GM10266 (cell line): ENCODE measurements around the gene RNPEPL1.
"Not testable (repeated sequence)": the region's sequence is repeated elsewhere in the genome, so short reads cannot be mapped to it uniquely, and the experiment has no call there.

Experiments
- DNase-seq: peaks from one replicate; pipeline ENCODE4 v3.0.0; 2012; ENCODE audit errors: extremely low spot score
- TF ChIP-seq, protein P1 (sequence below): IDR thresholded peaks from 2 replicates; pipeline ENCODE4 v1.5.1; 2012; ENCODE audit warnings: mild to moderate bottlenecking, low read depth; ENCODE audit not compliant: control insufficient read depth, insufficient read depth; ENCODE audit errors: missing control alignments

RNPEPL1 gene, protein sequence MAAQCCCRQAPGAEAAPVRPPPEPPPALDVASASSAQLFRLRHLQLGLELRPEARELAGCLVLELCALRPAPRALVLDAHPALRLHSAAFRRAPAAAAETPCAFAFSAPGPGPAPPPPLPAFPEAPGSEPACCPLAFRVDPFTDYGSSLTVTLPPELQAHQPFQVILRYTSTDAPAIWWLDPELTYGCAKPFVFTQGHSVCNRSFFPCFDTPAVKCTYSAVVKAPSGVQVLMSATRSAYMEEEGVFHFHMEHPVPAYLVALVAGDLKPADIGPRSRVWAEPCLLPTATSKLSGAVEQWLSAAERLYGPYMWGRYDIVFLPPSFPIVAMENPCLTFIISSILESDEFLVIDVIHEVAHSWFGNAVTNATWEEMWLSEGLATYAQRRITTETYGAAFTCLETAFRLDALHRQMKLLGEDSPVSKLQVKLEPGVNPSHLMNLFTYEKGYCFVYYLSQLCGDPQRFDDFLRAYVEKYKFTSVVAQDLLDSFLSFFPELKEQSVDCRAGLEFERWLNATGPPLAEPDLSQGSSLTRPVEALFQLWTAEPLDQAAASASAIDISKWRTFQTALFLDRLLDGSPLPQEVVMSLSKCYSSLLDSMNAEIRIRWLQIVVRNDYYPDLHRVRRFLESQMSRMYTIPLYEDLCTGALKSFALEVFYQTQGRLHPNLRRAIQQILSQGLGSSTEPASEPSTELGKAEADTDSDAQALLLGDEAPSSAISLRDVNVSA

GRCh38 chr2:240567872-240568677, at the start of gene RNPEPL1:
TSS of gene RNPEPL1 (plus strand) at chr2:240568484. CDS start at chr2:240568587, 103 bp downstream.
- peak; percentile 82 for DNase-seq

GRCh38 chr2:240518981-240519380, 49.3 kb upstream of the RNPEPL1 start:
- no peak for DNase-seq
- TF ChIP-seq, protein P1, sequence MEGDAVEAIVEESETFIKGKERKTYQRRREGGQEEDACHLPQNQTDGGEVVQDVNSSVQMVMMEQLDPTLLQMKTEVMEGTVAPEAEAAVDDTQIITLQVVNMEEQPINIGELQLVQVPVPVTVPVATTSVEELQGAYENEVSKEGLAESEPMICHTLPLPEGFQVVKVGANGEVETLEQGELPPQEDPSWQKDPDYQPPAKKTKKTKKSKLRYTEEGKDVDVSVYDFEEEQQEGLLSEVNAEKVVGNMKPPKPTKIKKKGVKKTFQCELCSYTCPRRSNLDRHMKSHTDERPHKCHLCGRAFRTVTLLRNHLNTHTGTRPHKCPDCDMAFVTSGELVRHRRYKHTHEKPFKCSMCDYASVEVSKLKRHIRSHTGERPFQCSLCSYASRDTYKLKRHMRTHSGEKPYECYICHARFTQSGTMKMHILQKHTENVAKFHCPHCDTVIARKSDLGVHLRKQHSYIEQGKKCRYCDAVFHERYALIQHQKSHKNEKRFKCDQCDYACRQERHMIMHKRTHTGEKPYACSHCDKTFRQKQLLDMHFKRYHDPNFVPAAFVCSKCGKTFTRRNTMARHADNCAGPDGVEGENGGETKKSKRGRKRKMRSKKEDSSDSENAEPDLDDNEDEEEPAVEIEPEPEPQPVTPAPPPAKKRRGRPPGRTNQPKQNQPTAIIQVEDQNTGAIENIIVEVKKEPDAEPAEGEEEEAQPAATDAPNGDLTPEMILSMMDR, result no peak

More at GRCh38 chr2:240567872-240568677, at the start of gene RNPEPL1:
- TF ChIP-seq, protein P1, result peak; percentile 28

DNA sequence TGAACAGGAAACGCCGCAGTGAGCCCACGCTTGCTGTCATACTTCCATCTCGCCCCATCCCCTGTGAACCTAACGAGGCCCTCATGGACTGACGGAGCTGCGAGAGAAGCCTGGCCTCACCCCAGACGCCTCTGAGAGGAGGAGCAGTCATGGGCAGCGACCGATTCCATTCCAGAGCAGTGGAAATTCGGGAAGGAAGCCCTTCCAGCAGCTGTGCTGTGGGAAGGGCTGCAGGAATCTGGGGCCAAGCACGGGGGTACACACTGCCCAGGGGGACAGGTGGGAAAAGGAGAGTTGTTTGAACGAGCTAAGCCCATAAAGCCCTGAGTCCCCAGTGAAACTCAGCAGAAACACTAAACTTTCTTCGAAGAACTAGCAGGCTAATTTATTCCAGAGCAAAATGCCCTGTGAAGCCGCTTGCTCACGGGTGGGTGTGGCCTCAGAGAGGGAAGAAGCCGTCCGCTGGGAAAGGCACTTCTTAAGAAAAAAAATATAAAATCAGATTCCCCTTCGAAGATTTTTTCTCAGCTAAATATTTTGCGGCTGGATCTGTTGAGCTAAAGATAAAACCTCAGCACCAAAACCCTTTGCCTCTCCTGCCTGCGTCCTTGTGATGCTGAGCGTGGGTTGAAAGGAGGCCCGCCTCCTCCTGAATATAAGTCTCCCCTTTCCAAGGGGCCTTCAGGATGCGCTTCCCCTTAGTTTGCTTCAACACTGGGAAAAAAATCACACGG, 48.7 kb upstream of the RNPEPL1 start:
- DNase-seq, result no peak
- TF ChIP-seq, protein P1, result no peak

- TF ChIP-seq, protein P1, result no peak
These were observed 47.9 kb upstream of the RNPEPL1 start for GRCh38 chr2:240520130-240520973.

GRCh38 chr2:240520974-240521350, 47.3 kb upstream of the RNPEPL1 start:
- TF ChIP-seq, protein P1, result no peak
- DNase-seq, result no peak

More at GRCh38 chr2:240520130-240520973, 47.9 kb upstream of the RNPEPL1 start:
- no peak for DNase-seq

GRCh38 chr2:240521885-240522284, 46.4 kb upstream of the RNPEPL1 start:
- not testable (repeated sequence) for DNase-seq
